ENCODE data around the gene CCDC12.

DNA sequence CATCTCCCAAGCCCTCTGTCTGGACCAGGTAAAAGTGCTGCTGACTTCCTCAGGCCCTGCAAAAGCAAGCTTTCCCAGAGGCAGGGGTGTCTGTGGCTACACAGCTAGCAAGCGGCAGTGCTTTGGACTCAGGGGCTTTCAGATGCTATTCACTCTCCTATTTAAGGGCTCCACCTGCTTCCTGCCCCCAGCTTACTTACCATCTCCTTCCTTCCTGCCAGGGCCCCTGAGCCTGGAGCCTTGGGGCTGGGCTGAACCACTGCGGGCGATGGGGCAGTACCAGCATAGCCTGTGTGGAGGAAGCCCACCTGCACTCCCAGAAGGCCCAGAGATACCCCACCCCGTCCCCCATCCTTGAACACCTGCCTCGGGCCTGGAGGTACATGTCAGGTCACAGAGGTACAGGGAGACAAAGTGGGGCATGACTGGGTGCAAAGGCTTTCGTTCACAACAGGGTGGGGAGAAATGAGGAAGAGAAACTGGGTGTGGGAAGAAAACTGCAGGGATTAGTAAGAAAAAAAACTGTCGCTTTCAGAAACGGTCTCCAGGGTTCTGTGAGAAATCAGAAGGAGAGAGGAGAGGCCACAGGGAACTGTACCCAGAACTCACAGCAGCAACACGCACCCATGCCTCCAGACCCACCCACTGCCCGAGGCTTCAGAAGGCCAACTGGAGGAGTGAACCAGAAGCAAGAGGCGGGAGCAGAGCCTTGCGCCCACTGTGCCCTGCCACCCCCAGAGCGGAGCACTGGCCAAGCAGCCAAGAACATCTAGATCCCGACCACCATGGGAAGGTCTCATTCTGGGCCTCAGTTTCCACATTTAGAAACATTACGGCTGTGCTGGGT lies 49.5 kb downstream of the CCDC12 start:
- TF ChIP-seq, protein P1, sequence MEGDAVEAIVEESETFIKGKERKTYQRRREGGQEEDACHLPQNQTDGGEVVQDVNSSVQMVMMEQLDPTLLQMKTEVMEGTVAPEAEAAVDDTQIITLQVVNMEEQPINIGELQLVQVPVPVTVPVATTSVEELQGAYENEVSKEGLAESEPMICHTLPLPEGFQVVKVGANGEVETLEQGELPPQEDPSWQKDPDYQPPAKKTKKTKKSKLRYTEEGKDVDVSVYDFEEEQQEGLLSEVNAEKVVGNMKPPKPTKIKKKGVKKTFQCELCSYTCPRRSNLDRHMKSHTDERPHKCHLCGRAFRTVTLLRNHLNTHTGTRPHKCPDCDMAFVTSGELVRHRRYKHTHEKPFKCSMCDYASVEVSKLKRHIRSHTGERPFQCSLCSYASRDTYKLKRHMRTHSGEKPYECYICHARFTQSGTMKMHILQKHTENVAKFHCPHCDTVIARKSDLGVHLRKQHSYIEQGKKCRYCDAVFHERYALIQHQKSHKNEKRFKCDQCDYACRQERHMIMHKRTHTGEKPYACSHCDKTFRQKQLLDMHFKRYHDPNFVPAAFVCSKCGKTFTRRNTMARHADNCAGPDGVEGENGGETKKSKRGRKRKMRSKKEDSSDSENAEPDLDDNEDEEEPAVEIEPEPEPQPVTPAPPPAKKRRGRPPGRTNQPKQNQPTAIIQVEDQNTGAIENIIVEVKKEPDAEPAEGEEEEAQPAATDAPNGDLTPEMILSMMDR (IDR thresholded peaks at IDR 0.05; ENCODE audit: insufficient read depth, low read length) = no peak
- TF ChIP-seq POLR2AphosphoS5 (IDR thresholded peaks at IDR 0.05; ENCODE audit: low read depth) (no peak), SPI1 (IDR thresholded peaks at IDR 0.05; ENCODE audit: borderline replicate concordance, low read depth) (peak; percentile 86), GABPA (IDR thresholded peaks at IDR 0.05; ENCODE audit: low read depth) (no peak)
- TF ChIP-seq, protein P2, sequence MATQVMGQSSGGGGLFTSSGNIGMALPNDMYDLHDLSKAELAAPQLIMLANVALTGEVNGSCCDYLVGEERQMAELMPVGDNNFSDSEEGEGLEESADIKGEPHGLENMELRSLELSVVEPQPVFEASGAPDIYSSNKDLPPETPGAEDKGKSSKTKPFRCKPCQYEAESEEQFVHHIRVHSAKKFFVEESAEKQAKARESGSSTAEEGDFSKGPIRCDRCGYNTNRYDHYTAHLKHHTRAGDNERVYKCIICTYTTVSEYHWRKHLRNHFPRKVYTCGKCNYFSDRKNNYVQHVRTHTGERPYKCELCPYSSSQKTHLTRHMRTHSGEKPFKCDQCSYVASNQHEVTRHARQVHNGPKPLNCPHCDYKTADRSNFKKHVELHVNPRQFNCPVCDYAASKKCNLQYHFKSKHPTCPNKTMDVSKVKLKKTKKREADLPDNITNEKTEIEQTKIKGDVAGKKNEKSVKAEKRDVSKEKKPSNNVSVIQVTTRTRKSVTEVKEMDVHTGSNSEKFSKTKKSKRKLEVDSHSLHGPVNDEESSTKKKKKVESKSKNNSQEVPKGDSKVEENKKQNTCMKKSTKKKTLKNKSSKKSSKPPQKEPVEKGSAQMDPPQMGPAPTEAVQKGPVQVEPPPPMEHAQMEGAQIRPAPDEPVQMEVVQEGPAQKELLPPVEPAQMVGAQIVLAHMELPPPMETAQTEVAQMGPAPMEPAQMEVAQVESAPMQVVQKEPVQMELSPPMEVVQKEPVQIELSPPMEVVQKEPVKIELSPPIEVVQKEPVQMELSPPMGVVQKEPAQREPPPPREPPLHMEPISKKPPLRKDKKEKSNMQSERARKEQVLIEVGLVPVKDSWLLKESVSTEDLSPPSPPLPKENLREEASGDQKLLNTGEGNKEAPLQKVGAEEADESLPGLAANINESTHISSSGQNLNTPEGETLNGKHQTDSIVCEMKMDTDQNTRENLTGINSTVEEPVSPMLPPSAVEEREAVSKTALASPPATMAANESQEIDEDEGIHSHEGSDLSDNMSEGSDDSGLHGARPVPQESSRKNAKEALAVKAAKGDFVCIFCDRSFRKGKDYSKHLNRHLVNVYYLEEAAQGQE (IDR thresholded peaks at IDR 0.05; ENCODE audit: insufficient replicate concordance, low read depth) = no peak

Data from HL-60 (cell line).